ENCODE results near the gene CXXC5.

DNA sequence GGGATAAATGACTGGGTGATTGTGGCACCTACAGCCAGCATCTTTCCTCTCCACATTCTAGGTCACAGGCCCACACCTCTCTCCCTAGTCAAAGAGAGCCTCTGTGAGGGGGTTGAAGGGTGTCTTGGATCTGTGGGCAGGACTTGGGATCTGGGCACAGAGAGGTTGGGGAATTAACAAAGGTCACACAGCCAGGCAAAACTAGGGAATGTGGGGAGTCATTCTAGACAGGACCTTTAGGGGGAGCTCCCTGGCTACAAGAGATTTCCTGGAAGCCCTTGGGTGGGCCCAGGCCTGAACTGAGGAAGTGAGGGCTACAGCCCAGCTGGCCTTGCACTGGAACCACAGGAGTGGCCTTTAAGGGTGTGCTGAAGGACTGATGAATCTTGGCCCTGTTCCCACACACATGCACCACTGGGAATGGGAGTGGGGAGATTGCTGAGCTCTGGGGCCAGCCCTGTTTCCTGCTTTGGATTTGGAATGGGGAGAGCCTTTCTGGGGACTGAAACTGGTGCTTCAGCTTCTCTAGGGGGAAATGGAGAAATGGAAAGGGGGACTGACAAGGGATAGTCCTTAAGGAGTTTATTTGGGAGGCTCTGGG is 12.4 kb upstream of the CXXC5 start:
- TF ChIP-seq, protein P1, sequence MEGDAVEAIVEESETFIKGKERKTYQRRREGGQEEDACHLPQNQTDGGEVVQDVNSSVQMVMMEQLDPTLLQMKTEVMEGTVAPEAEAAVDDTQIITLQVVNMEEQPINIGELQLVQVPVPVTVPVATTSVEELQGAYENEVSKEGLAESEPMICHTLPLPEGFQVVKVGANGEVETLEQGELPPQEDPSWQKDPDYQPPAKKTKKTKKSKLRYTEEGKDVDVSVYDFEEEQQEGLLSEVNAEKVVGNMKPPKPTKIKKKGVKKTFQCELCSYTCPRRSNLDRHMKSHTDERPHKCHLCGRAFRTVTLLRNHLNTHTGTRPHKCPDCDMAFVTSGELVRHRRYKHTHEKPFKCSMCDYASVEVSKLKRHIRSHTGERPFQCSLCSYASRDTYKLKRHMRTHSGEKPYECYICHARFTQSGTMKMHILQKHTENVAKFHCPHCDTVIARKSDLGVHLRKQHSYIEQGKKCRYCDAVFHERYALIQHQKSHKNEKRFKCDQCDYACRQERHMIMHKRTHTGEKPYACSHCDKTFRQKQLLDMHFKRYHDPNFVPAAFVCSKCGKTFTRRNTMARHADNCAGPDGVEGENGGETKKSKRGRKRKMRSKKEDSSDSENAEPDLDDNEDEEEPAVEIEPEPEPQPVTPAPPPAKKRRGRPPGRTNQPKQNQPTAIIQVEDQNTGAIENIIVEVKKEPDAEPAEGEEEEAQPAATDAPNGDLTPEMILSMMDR (IDR thresholded peaks at IDR 0.05; ENCODE audit: borderline replicate concordance, extremely low read depth, low read length, poor library complexity, severe bottlenecking) = peak; percentile 85
- no peak for TF ChIP-seq EZH2 (IDR thresholded peaks at IDR 0.05; ENCODE audit: borderline replicate concordance, low read depth, low read length, severe bottlenecking)

Measured in DND-41 (cell line).